B cell (primary cell): Measurements from ENCODE around the gene FMN2. TPM values are rescaled to one million over a fixed set of nuclear protein-coding genes. Genes with fewer than 3 reads are reported as not detected.

ENCODE experiments used
- ATAC-seq: fragments of 200-7000 bp; cut with Tn5 transposase; one replicate; pipeline ENCODE4 v1.10.0; 2021; ENCODE audit warnings: low read depth, mild to moderate bottlenecking, moderate number of reproducible peaks, moderate library complexity
- CTCF ChIA-PET: fragments of 350-600 bp; sonication (Branson Sonifier 250); formaldehyde crosslinking; loops from one replicate; lab custom pipeline; 2021; ENCODE audit warnings: antibody characterized with exemption, inconsistent platforms; lab: Charles Lee
- POLR2A ChIA-PET: fragments of 350-600 bp; sonication (Branson Sonifier 250); formaldehyde crosslinking; loops from one replicate; lab custom pipeline; 2021; ENCODE audit warnings: antibody characterized with exemption; lab: Charles Lee
- DNase-seq: peaks from one replicate; pipeline ENCODE4 v3.0.0; 2013
- H2AFZ ChIP-seq: 2 replicates; pipeline ENCODE4 v1.6.1; 2012; ENCODE audit warnings: mild to moderate bottlenecking, low read depth, low read length; ENCODE audit not compliant: insufficient read depth, poor library complexity, severe bottlenecking
- H3K27ac ChIP-seq, 2 donors: 1 replicate in 1 of 2; 2 replicates in 1 of 2; pipeline ENCODE4 v1.5.1; 2012 to 2013; ENCODE audit warnings: low read length in 2 of 2, mild to moderate bottlenecking in 2 of 2, moderate library complexity in 1 of 2
- H3K27me3 ChIP-seq, 4 experiments: fragments of 200-600 bp in 1 of 4; sonication (generic) in 1 of 4; replicated peaks in 1 of 4; 1 replicate in 2 of 4; 2 replicates in 2 of 4; pipeline versions ENCODE4 v1.6.1 to v1.7.0; 2013 to 2016; ENCODE audit warnings: low read length in 3 of 4, mild to moderate bottlenecking in 2 of 4, mixed read lengths in 1 of 4, moderate library complexity in 1 of 4; ENCODE audit not compliant: insufficient read depth in 4 of 4, control insufficient read depth in 3 of 4; ENCODE audit errors: control extremely low read depth in 1 of 4
- H3K36me3 ChIP-seq, 2 experiments: replicated peaks in 1 of 2; 1 replicate in 1 of 2; 2 replicates in 1 of 2; pipeline versions ENCODE4 v1.6.1 to v1.7.1; 2013; ENCODE audit warnings: low read length in 1 of 2; ENCODE audit not compliant: insufficient read depth in 2 of 2, control insufficient read depth in 1 of 2; ENCODE audit errors: control extremely low read depth in 1 of 2, extremely low read depth in 1 of 2
- H3K4me1 ChIP-seq, 2 donors: fragments of 200-600 bp in 1 of 2; sonication (generic) in 1 of 2; 1 replicate in 1 of 2; 2 replicates in 1 of 2; pipeline versions ENCODE4 v1.5.1 to v1.6.1; 2013 to 2017; ENCODE audit warnings: low read length in 2 of 2; ENCODE audit not compliant: control insufficient read depth in 2 of 2, insufficient read depth in 2 of 2
- H3K4me2 ChIP-seq: replicated peaks from 2 replicates; pipeline ENCODE3; 2012; ENCODE audit warnings: mild to moderate bottlenecking, low read depth, low read length; ENCODE audit not compliant: poor library complexity, severe bottlenecking
- H3K4me3 ChIP-seq, 5 experiments: fragments of 200-600 bp in 1 of 5; sonication (generic) in 1 of 5; 1 replicate in 3 of 5; 2 replicates in 2 of 5; pipeline versions ENCODE4 v1.5.1 to v1.7.0; 2011 to 2016; ENCODE audit warnings: low read length in 4 of 5, mild to moderate bottlenecking in 4 of 5, low read depth in 2 of 5, control low read depth in 1 of 5, moderate library complexity in 1 of 5; ENCODE audit not compliant: insufficient read depth in 1 of 5; ENCODE audit errors: control extremely low read depth in 1 of 5, extremely low read depth in 1 of 5
- H3K79me2 ChIP-seq: fragments of 200-600 bp; sonication (generic); one replicate; pipeline ENCODE4 v1.6.0; 2016; ENCODE audit warnings: low read length; ENCODE audit not compliant: control insufficient read depth, insufficient read depth
- H3K9ac ChIP-seq: fragments of 200-600 bp; sonication (generic); 2 replicates; pipeline ENCODE4 v1.6.1; 2017; ENCODE audit warnings: mild to moderate bottlenecking, low read length, moderate library complexity
- H3K9me3 ChIP-seq, 3 donors: one replicate each; pipeline versions ENCODE4 v1.6.1 to v1.7.1; 2013; ENCODE audit warnings: low read length in 2 of 3; ENCODE audit not compliant: control insufficient read depth in 2 of 3, insufficient read depth in 1 of 3; ENCODE audit errors: control extremely low read depth in 1 of 3
- H4K20me1 ChIP-seq: 2 replicates; pipeline ENCODE4 v1.6.0; 2012; ENCODE audit warnings: mild to moderate bottlenecking, low read length; ENCODE audit not compliant: insufficient read depth, control insufficient read depth, poor library complexity, severe bottlenecking
- H3K27ac Mint-ChIP-seq: one replicate; pipeline ENCODE4 v1.8.0; 2021; ENCODE audit warnings: mixed read lengths
- H3K27me3 Mint-ChIP-seq: one replicate; pipeline ENCODE4 v1.8.0; 2021; ENCODE audit warnings: mixed read lengths
- H3K4me1 Mint-ChIP-seq: one replicate; pipeline ENCODE4 v1.8.0; 2021; ENCODE audit warnings: mixed read lengths
- H3K4me3 Mint-ChIP-seq: one replicate; pipeline ENCODE4 v1.8.0; 2021; ENCODE audit warnings: mixed read lengths
- H3K9me3 Mint-ChIP-seq: one replicate; pipeline ENCODE4 v1.8.0; 2022; ENCODE audit warnings: mixed read lengths; ENCODE audit not compliant: insufficient read depth
- CTCF ChIP-seq: fragments of 200-600 bp; IDR thresholded peaks from one replicate; pipeline ENCODE4 v1.8.0; 2022; ENCODE audit warnings: antibody characterized with exemption, mild to moderate bottlenecking
- EZH2 ChIP-seq: IDR thresholded peaks from 2 replicates; pipeline ENCODE4 v1.6.1; 2012; ENCODE audit warnings: borderline replicate concordance, low read depth, mild to moderate bottlenecking, moderate library complexity, low read length; ENCODE audit not compliant: insufficient read depth, poor library complexity, severe bottlenecking
- WGBS: methylation state at CpG from one replicate; pipeline ENCODE4 v1.1.5; 2013; ENCODE audit warnings: missing lambda C conversion rate; ENCODE audit not compliant: insufficient coverage; 5-methylcytosine and 5-hydroxymethylcytosine counted together
- intact Hi-C: fragments of 100-400 bp; cut with micrococcal nuclease; formaldehyde crosslinking; loops from one replicate; pipeline ENCODE4 v1.10.0; 2022
- polyA plus RNA-seq: library from polyadenylated mRNA; depleted of rRNA; stranded (reverse); fragments of >200 nt; gene quantifications from 2 replicates; pipeline ENCODE4 v1.2.3, GENCODE V29; 2012
- total RNA-seq, 2 donors: library from RNA; stranded (reverse); fragments of 120-200 nt in 1 of 2; gene quantifications; 1 replicate in 1 of 2; 2 replicates in 1 of 2; pipeline versions ENCODE4 v1.2.3 to v1.2.4, GENCODE V29; 2013 to 2022

FMN2 gene
- total and polyA plus RNA-seq, 2 donors (not counting 1 experiment from before 2014, with no cell fraction given) = not detected

DNA sequence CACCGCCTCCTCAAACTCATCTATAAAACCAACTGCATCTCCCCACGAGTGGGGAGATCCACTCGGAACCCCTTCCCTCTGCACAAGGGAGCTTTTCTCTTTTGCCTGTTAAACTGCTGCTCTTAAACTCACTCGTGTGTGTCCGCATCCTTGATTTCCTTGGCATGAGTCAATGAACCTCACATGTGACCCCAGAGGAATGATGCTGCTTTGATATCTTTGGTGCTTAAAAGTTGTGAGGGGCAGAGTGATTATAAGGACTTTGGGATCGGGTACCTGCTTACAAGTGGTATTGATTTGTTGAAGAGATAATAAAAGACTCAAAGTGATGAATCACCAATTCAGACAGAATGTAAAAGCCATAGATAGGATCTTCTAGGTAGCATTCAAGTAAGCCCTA is 394.9 kb downstream of the FMN2 start:
- ChIA-PET POLR2A (no interaction called here), CTCF (no interaction called here)
- DNase-seq (no peak), ATAC-seq (no peak)
- no peak overlapping the region for H3K4me3 Mint-ChIP-seq
- H3K9me3 Mint-ChIP-seq = peaks cover 4% of the 10 kb centered on the region
- no peaks in the 10 kb centered on the region for H4K20me1 ChIP-seq
- H3K36me3 ChIP-seq = no peaks in the 10 kb centered on the region
- H3K27ac Mint-ChIP-seq = no peak overlapping the region
- no peaks in the 10 kb centered on the region for H3K27me3 ChIP-seq
- TF ChIP-seq CTCF (no peak), EZH2 (no peak)
- WGBS = 85% methylated on average over 5 of the region's 6 CpGs
- no peaks in the 10 kb centered on the region for H3K9me3 ChIP-seq
- H3K27me3 Mint-ChIP-seq = peaks cover 3% of the 10 kb centered on the region
- intact Hi-C loops = no loop called here
- H3K4me1 ChIP-seq = no peaks in the 10 kb centered on the region
- no peak overlapping the region for H3K4me2 ChIP-seq
- H2AFZ ChIP-seq = no peak overlapping the region
- H3K4me1 Mint-ChIP-seq = no peaks in the 10 kb centered on the region
- H3K79me2 ChIP-seq = no peaks in the 10 kb centered on the region
- no peak overlapping the region for H3K9ac ChIP-seq
- H3K27ac ChIP-seq = no peak overlapping the region
- no peak overlapping the region for H3K4me3 ChIP-seq

DNA sequence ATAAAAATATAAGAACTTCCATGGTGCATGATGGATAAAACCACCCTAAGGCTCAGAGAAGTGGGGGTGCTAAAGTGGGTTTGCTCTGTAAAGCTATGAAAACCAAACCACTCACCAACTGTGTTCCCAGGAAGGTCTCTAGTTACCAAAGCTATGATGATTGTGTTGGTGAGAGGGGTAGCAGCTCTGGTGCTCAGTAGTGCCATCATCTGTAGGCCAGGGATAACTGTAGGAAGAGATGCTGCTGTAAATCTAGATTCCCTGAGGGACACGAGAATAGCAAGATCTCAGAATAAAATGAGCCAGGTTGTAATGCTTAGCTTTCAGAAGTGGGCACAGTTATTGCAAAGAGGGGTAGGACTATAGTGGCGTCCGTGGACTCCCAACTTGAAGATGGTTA is 395.8 kb downstream of the FMN2 start:
- no peak overlapping the region for H3K4me3 ChIP-seq
- H3K4me3 Mint-ChIP-seq = no peak overlapping the region
- no peak overlapping the region for H3K27ac ChIP-seq
- H4K20me1 ChIP-seq = no peaks in the 10 kb centered on the region
- intact Hi-C loops = no loop called here
- no peak for TF ChIP-seq CTCF
- no peak for TF ChIP-seq EZH2
- peaks cover 4% of the 10 kb centered on the region for H3K9me3 Mint-ChIP-seq
- H3K9me3 ChIP-seq = peaks cover 0 to 5% (median 0%) of the 10 kb centered on the region in 3 donors
- no peak overlapping the region for H2AFZ ChIP-seq
- H3K79me2 ChIP-seq = no peaks in the 10 kb centered on the region
- no peaks in the 10 kb centered on the region for H3K4me1 ChIP-seq
- H3K9ac ChIP-seq = no peak overlapping the region
- ChIA-PET POLR2A (no interaction called here), CTCF (no interaction called here)
- H3K27me3 ChIP-seq = no peaks in the 10 kb centered on the region
- no peak overlapping the region for H3K4me2 ChIP-seq
- ATAC-seq (no peak), DNase-seq (no peak)
- peaks cover 3% of the 10 kb centered on the region for H3K27me3 Mint-ChIP-seq
- H3K4me1 Mint-ChIP-seq = no peaks in the 10 kb centered on the region
- H3K27ac Mint-ChIP-seq = no peak overlapping the region
- H3K36me3 ChIP-seq = no peaks in the 10 kb centered on the region
- 77% methylated on average over 3 of the region's 3 CpGs for WGBS
